ENCODE data around the gene WASHC3. TPM values are rescaled to one million over a fixed set of nuclear protein-coding genes. Genes with fewer than 3 reads are reported as not detected.

WASHC3 gene, protein sequence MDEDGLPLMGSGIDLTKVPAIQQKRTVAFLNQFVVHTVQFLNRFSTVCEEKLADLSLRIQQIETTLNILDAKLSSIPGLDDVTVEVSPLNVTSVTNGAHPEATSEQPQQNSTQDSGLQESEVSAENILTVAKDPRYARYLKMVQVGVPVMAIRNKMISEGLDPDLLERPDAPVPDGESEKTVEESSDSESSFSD
- total RNA-seq (26.1 and 27.8 TPM in 2 replicates), polyA plus RNA-seq (28.2 and 28.8 TPM in 2 replicates), polyA minus RNA-seq (21.0 and 21.2 TPM in 2 replicates), Bru-seq, nascent RNA (percentile 62 among the genes with signal in this experiment), BruChase-seq, experiment 1, labeled RNA remaining after a 6-hour chase (percentile 49 among the genes with signal in this experiment), BruChase-seq, experiment 2, labeled RNA remaining after a 2-hour chase (percentile 51 among the genes with signal in this experiment)
- 46.9 and 47.4 TPM in 2 replicates for polyA plus RNA-seq (2011; cell fraction: cytosol; rRNA removed)
- 27.1 and 29.2 TPM in 2 replicates for polyA plus RNA-seq (2011; cell fraction: nucleus; rRNA removed)
- 27.4 and 28.2 TPM in 2 replicates for polyA plus RNA-seq (2012)
- polyA minus RNA-seq (2011; cell fraction: cytosol; rRNA and poly(A)+ RNA removed): 9.8 TPM
- 19.2 and 23.9 TPM in 2 replicates for polyA minus RNA-seq (2011; cell fraction: nucleus; rRNA and poly(A)+ RNA removed)
- long read RNA-seq, transcript WASHC3-213 (7 exons, 865 nt): minor isoform, 12 of 96 reads
- long read RNA-seq, transcript WASHC3-201 (7 exons, 916 nt): major isoform, 71 of 96 reads
- long read RNA-seq, partial matches to known transcripts: 3 of 96 reads
- long read RNA-seq, other reads (novel, unspliced or antisense): 9 of 96 reads

DNA sequence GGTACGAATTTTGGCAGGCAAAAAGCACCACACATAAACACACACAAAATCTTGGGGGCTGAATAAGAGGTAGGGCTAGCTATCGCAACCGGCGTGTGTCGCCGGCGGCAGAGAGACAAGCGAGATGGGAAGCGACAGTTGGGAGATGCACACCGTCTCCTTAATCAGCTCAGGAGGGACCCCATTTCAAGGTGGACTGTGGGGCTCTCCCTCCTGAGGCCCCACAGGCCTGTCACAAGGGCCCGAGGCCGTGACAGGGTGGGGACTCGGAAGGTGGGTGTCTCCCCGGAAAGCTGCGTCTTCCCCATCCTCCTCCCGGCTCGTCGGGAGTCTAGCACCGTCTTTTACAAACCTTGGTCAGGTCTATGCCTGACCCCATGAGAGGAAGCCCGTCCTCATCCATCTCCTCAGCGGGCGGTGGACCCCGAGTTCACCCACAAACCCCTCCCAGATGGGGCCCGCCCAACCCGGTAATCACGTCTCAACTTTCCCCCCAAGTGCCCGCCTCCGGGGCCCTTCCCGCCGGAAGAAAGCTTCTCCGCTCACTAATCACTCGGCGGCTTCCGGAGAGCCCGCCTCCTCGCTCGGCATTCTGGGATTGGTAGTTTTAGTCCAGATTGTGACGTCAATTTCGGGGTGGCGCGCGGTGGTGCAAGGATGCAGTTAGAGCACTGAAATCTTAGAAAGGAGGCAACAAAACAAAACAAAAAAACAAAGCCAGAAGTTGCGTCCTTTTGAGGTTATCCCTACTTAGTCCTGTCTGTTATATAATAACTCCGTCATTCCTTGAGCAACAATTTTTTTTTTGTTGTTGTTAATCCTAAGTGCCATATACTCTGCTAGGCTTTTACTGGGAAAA is at the start of gene WASHC3:
Gene WASHC3, minus strand, starts transcription at position 432 of the 859 bp plus-strand sequence. Its CDS starts 29 bp downstream, at position 403.
- ChIA-PET POLR2A (no interaction called here), CTCF (interaction anchor here (0.6 to 1.6 kb wide), 7 partner anchors 34 to 1393 kb away, joined by 3 to 7 read pairs (median 4); no protein-coding TSS in a partner anchor)
- Histone ChIP-seq H2AFZ (ENCODE audit: low read depth, low read length) (peak within 1 kb of the TSS; percentile 95), H3K79me2 (ENCODE audit: control insufficient read depth, insufficient read depth, low read length) (no peaks in the 10 kb centered on the region), H3K9ac (replicated peaks; ENCODE audit: extremely low read depth, insufficient read depth, low read length) (peak within 1 kb of the TSS; percentile 87), H3K9me1 (replicated peaks; ENCODE audit: control insufficient read depth, extremely low read depth, insufficient read depth, low read length) (no peaks in the 10 kb centered on the region), H4K20me1 (replicated peaks; ENCODE audit: control insufficient read depth, extremely low read depth, insufficient read depth, low read length) (no peaks in the 10 kb centered on the region), H3K9me3 (replicated peaks; ENCODE audit: control insufficient read depth, insufficient read depth, low read length) (no peaks in the 10 kb centered on the region), H3K4me2 (ENCODE audit: insufficient read depth, low read length) (peak within 1 kb of the TSS; percentile 70), H3K4me1 (ENCODE audit: control insufficient read depth, extremely low read depth, insufficient read depth, low read length) (peaks cover 6% of the 10 kb centered on the region), H3K27ac (ENCODE audit: insufficient read depth, low read depth, low read length) (peak within 1 kb of the TSS; percentile 68), H3K27me3 (ENCODE audit: control insufficient read depth in 2 of 2, insufficient read depth in 2 of 2, low read length in 2 of 2) (no peaks in the 10 kb centered on the region), H3K36me3 (ENCODE audit: control insufficient read depth in 2 of 2, extremely low read depth in 1 of 2, insufficient read depth in 2 of 2, low read length in 2 of 2) (no peaks in the 10 kb centered on the region), H3K4me3 (replicated peaks in 1 of 3; ENCODE audit: insufficient read depth in 1 of 3, low read depth in 1 of 3, low read length in 3 of 3) (peak within 1 kb of the TSS; percentile 66 to 94 (median 85))
- intact Hi-C loops (cut with micrococcal nuclease) (loop anchor here (1.0 to 10.0 kb wide), 4 partner anchors 59 to 1857 kb away; partner anchors contain the start of genes ACTR6, DRAM1, NUP37 and PARPBP), dilution Hi-C loops (cut with MboI; ENCODE audit: extremely low pct_ligation_motif_present, low sequenced_read_pairs) (no loop called here)
- FAIRE-seq (peak; percentile 96), DNase-seq (ENCODE audit: low read depth, low spot score) (peak; percentile 93)
- no peak for TF ChIP-seq JUN (IDR thresholded peaks at IDR 0.05; ENCODE audit: borderline replicate concordance, insufficient read depth, insufficient read length, low read depth)
- peak; percentile 87 for TF ChIP-seq POLR2A (IDR thresholded peaks at IDR 0.05; ENCODE audit: low read depth, low read length)
- TF ChIP-seq POLR2AphosphoS5 (IDR thresholded peaks at IDR 0.05; ENCODE audit: insufficient read depth, low read depth, low read length): peak; percentile 57
- TSS peak; percentile 76 for BruUV-seq (replicated peaks)

Data from endothelial cell of umbilical vein (primary cell).